Ramos (cell line): ENCODE results near the gene KREMEN1.

ENCODE experiments used
- in situ Hi-C: fragments of 300-500 bp; cut with MboI; formaldehyde crosslinking; loops from one replicate; pipeline ENCODE4 v1.14.3; 2022; ENCODE audit warnings: low sequenced_read_pairs; ENCODE audit not compliant: unreplicated experiment

Gene KREMEN1

DNA sequence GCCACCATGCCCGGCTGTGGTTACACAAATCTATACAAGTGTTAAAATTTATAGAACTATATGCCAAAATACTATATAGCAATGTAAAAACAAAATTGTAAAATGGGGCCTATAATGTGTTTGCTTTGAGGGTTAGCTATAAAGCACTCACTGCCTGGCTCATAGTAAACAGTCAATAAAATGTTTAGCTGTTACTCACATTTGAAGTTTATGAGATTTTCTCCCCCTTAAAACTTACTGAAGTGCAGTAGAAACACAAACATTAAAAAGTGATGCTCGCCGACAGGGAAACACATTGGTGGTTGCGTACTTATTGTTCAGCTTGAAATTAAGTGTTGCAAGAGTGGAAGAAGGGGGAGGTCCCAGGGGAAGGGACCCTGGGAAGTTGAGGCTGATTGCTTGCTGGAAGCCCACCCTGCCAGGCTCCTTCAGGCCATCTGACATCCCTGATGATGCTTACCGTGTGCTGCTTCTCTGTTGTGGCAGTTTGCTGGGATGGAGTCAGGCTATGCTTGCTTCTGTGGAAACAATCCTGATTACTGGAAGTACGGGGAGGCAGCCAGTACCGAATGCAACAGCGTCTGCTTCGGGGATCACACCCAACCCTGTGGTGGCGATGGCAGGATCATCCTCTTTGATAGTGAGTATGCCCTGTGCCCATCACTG, 52.1 kb downstream of the KREMEN1 start:
- in situ Hi-C loops, result no loop called here

DNA sequence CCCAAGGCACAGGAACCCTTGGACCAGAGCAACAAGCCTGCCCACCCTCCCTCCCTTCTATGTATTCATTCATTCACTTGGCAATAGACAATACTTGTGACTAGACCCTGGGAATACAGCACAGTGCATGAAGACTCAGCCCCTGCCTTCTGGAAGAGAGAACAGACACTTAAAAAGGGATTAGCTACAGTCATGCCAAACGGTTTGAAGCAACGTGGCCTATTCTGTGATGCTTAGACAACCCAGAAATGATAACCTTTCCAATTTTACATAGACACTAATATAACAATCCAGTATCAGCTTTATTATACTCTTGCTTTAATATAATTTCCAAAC, 52.6 kb downstream of the KREMEN1 start:
- in situ Hi-C loops, result no loop called here

- in situ Hi-C loops, result no loop called here
These were observed 53.0 kb downstream of the KREMEN1 start for GRCh38 chr22:29125844-29126243.

- in situ Hi-C loops, result no loop called here
These were observed 54.0 kb downstream of the KREMEN1 start for GRCh38 chr22:29126670-29127395.

DNA sequence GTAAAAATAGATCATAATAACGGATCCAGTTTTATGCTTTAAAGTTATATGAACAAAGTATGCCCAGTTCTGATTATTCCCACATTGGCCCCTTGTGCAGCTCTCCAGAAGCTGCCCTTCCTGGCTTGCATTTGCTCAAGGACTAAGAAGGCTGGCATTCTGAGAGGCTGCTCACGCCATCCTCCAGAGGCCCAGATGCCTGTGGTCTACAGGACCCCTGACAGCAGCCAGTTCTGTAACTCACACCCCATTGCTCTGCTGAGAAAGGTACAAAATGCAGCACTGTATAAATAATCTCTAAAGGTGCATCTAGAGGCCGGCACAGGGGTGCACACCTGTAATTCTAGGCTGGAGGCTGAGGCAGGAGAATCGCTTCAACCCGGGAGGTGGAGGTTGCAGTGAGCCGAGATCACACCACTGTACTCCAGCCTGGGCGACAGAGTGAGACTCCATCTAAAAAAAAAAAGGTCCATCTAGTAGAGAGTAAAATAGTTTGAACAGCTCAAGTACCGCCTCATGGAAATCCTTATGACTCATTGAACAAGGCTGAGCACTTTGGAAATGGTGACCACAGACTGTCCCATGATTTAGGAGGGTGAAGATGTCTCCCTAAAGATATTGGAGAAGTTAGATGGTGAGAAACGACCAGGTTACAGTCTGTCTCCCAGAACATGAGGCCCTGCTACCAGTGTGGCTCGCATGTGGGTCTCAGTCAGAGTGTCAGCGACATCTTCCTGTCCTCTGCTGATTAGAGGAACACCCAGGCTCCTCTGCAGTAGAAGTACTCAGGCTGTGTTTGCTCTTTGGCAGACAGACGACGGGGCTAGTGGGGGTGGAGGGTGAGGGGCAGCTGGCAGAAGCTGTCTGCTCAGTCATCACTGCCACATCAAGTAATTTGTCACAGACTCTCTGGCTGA, 56.3 kb downstream of the KREMEN1 start:
- in situ Hi-C loops, result no loop called here

- in situ Hi-C loops, result no loop called here
These were observed 56.9 kb downstream of the KREMEN1 start for GRCh38 chr22:29129808-29130140.

- in situ Hi-C loops, result no loop called here
These were observed 57.6 kb downstream of the KREMEN1 start for GRCh38 chr22:29130476-29130875.

DNA sequence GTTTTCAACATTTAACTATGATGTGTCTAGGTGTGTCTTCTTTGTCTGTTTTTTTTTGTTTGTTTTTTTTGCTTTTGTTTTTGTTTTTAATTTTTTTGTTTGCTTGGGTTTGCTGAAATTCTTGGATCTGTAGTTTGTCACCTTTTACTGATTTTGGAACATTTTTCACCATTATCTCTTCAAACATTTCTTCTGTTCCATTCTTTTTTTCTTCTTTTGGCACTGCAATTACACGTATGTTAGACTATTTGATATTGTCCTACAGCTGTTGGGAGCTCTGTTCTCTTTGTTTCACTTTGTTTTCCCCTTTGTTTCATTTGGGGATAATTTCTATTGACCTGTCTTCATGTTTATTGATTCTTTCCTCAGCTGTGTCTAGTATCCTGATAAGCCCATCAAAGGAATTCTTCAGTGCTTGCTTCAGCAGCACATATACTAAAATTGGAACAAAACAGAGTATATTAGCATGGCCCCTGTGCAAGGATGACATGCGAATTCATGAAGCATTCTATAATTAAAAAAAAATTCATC, 60.8 kb downstream of the KREMEN1 start:
- in situ Hi-C loops, result no loop called here

GRCh38 chr22:29134448-29134847, 61.6 kb downstream of the KREMEN1 start:
- in situ Hi-C loops, result no loop called here

DNA sequence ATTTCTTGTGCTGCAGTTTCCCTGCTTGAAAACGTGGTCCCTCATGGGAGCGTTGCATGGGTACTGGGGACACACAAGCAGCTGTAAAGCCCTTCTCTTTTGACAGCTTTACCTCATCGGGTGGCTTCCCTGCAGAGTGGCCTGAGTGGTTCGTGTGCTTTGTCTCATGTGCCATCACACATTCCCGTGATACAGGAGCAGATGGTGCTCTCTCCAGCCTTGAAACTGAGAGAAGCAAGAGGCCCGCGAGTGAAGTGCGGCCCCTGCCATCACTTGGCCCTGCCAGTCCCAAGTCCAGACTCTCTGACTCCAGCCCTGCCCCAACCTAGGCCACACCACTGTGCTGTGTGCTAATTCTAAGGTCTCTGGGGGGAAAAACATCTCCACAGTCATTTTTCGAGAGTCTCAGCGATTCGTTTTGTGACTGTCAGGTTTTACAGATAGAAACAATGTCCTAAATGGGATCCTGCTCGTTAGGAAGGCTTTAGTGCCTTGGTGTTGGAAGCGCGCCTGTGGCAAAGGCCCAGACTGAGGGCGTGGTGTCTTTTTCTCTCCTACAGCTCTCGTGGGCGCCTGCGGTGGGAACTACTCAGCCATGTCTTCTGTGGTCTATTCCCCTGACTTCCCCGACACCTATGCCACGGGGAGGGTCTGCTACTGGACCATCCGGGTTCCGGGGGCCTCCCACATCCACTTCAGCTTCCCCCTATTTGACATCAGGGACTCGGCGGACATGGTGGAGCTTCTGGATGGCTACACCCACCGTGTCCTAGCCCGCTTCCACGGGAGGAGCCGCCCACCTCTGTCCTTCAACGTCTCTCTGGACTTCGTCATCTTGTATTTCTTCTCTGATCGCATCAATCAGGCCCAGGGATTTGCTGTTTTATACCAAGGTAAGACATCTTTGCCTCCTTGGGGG, 64.2 kb downstream of the KREMEN1 start:
- in situ Hi-C loops, result no loop called here

- in situ Hi-C loops, result no loop called here
These were observed 65.9 kb downstream of the KREMEN1 start for GRCh38 chr22:29138556-29139305.

GRCh38 chr22:29139965-29140782, 67.3 kb downstream of the KREMEN1 start:
- in situ Hi-C loops, result no loop called here

- in situ Hi-C loops, result no loop called here
These were observed 68.3 kb downstream of the KREMEN1 start for GRCh38 chr22:29141078-29141688.

- in situ Hi-C loops, result no loop called here
These were observed 69.3 kb downstream of the KREMEN1 start for GRCh38 chr22:29142116-29142515.

- in situ Hi-C loops, result no loop called here
These were observed 71.3 kb downstream of the KREMEN1 start for GRCh38 chr22:29143941-29144785.

DNA sequence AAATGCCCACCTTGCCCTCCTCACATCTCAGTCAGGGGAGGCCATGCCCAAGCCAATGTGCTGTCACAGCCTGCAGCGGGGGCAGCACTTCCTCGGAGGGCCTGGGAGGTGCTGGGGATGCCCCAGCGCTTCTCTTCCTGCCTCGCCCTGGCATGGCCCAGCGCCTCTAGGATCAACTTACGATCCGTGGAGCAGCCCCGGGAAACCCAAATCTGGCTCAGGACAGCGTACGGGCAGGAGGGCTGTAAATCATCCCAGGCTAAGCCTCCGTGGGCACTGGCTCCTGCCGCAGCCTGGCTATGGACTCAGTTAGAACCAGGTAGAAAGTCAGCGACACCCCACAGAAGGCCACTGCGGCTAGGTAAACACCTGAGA, 71.9 kb downstream of the KREMEN1 start:
- in situ Hi-C loops, result no loop called here
